Measurements from ENCODE around the gene BRSK2.

Gene BRSK2

DNA sequence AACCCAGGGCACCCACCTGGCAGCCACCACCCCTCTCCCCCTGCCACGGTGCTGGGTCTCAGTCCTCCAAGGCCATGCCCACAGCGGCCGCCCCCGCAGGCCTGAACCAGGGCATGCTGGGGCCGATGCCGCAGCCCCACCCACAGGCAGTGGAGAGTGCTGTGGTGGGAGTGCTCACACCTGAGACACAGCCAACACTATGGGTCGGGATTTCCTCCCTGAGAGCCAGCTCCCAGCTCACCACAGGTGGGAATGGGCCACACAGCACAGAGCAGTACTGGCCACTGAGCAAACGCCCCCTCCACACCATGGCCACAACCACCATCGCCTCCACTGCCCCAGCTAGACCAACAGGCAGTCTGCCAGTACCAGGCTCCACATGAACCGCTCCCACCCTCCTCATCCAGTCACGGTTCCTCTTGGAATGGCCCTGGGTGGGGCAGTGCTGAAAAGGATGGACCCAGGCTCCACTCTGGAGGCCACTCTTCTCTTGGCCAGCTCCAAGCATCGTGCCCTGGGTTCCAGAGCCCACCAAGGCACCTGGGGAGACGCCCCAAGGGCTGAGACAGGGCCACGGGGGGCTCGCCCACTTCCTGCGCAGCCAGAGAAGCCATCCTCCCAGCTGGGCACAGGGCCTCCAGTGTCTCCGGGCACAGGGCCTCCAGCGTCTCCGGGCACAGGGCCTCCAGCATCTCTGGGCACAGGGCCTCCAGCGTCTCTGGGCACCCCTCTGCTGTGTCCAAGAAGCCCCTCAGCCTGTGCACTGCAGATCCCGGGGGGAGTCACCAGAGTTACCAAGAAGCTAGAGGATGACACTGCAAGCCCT, 82.7 kb downstream of the BRSK2 start:
- no peak for ATAC-seq
- TF ChIP-seq ISL1 (CRISPR knock-in tag; IDR thresholded peaks at IDR 0.05) (no peak), ZNF70 (CRISPR knock-in tag; IDR thresholded peaks at IDR 0.05) (no peak), GLIS3 (CRISPR knock-in tag; IDR thresholded peaks at IDR 0.05) (no peak), ZC3H10 (CRISPR knock-in tag; IDR thresholded peaks at IDR 0.05) (no peak), ZNF565 (CRISPR knock-in tag; conservative IDR thresholded peaks at IDR 0.05; ENCODE audit: low read depth) (no peak), TOX (CRISPR knock-in tag; IDR thresholded peaks at IDR 0.05; ENCODE audit: borderline replicate concordance) (no peak), CSRNP3 (CRISPR knock-in tag; IDR thresholded peaks at IDR 0.05) (no peak), CSDC2 (CRISPR knock-in tag; IDR thresholded peaks at IDR 0.05) (no peak), ZFP3 (CRISPR knock-in tag; IDR thresholded peaks at IDR 0.05) (no peak), ZNF8 (CRISPR knock-in tag; IDR thresholded peaks at IDR 0.05) (no peak), ESRRG (CRISPR knock-in tag; IDR thresholded peaks at IDR 0.05) (no peak), ARNTL (CRISPR knock-in tag; IDR thresholded peaks at IDR 0.05; ENCODE audit: borderline replicate concordance, low read depth) (no peak)
- TF ChIP-seq, protein P1, sequence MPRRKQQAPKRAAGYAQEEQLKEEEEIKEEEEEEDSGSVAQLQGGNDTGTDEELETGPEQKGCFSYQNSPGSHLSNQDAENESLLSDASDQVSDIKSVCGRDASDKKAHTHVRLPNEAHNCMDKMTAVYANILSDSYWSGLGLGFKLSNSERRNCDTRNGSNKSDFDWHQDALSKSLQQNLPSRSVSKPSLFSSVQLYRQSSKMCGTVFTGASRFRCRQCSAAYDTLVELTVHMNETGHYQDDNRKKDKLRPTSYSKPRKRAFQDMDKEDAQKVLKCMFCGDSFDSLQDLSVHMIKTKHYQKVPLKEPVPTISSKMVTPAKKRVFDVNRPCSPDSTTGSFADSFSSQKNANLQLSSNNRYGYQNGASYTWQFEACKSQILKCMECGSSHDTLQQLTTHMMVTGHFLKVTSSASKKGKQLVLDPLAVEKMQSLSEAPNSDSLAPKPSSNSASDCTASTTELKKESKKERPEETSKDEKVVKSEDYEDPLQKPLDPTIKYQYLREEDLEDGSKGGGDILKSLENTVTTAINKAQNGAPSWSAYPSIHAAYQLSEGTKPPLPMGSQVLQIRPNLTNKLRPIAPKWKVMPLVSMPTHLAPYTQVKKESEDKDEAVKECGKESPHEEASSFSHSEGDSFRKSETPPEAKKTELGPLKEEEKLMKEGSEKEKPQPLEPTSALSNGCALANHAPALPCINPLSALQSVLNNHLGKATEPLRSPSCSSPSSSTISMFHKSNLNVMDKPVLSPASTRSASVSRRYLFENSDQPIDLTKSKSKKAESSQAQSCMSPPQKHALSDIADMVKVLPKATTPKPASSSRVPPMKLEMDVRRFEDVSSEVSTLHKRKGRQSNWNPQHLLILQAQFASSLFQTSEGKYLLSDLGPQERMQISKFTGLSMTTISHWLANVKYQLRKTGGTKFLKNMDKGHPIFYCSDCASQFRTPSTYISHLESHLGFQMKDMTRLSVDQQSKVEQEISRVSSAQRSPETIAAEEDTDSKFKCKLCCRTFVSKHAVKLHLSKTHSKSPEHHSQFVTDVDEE (CRISPR knock-in tag; IDR thresholded peaks at IDR 0.05), result no peak
- TF ChIP-seq, protein P2, sequence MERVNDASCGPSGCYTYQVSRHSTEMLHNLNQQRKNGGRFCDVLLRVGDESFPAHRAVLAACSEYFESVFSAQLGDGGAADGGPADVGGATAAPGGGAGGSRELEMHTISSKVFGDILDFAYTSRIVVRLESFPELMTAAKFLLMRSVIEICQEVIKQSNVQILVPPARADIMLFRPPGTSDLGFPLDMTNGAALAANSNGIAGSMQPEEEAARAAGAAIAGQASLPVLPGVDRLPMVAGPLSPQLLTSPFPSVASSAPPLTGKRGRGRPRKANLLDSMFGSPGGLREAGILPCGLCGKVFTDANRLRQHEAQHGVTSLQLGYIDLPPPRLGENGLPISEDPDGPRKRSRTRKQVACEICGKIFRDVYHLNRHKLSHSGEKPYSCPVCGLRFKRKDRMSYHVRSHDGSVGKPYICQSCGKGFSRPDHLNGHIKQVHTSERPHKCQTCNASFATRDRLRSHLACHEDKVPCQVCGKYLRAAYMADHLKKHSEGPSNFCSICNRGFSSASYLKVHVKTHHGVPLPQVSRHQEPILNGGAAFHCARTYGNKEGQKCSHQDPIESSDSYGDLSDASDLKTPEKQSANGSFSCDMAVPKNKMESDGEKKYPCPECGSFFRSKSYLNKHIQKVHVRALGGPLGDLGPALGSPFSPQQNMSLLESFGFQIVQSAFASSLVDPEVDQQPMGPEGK (CRISPR knock-in tag; IDR thresholded peaks at IDR 0.05; ENCODE audit: borderline replicate concordance), result no peak
- TF ChIP-seq, protein P3, sequence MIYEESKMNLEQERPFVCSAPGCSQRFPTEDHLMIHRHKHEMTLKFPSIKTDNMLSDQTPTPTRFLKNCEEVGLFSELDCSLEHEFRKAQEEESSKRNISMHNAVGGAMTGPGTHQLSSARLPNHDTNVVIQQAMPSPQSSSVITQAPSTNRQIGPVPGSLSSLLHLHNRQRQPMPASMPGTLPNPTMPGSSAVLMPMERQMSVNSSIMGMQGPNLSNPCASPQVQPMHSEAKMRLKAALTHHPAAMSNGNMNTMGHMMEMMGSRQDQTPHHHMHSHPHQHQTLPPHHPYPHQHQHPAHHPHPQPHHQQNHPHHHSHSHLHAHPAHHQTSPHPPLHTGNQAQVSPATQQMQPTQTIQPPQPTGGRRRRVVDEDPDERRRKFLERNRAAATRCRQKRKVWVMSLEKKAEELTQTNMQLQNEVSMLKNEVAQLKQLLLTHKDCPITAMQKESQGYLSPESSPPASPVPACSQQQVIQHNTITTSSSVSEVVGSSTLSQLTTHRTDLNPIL (CRISPR knock-in tag; IDR thresholded peaks at IDR 0.05; ENCODE audit: low read depth), result no peak

GRCh38 chr11:1473011-1473628, 83.4 kb downstream of the BRSK2 start:
- TF ChIP-seq PPARA (CRISPR knock-in tag; IDR thresholded peaks at IDR 0.05; ENCODE audit: borderline replicate concordance) (no peak), BACH2 (CRISPR knock-in tag; IDR thresholded peaks at IDR 0.05; ENCODE audit: borderline replicate concordance) (no peak), ESRRG (CRISPR knock-in tag; IDR thresholded peaks at IDR 0.05) (no peak), ZC3H10 (CRISPR knock-in tag; IDR thresholded peaks at IDR 0.05) (no peak)
- TF ChIP-seq, protein P1 (CRISPR knock-in tag; IDR thresholded peaks at IDR 0.05), result no peak
- TF ChIP-seq, protein P3 (CRISPR knock-in tag; IDR thresholded peaks at IDR 0.05; ENCODE audit: low read depth), result no peak
- ATAC-seq, result no peak

Measured in SK-N-SH treated with all-trans-retinoic acid at 6 μM for 48 hours (cell line).